Lung (tissue), 12 donors: ENCODE results near the gene AFP. TPM values are rescaled to one million over a fixed set of nuclear protein-coding genes. Genes with fewer than 3 reads are reported as not detected.

ENCODE experiments used
- ATAC-seq: fragments of 200-7000 bp; cut with Tn5 transposase; one replicate; pipeline ENCODE4 v1.9.1; 2020; ENCODE audit warnings: moderate number of reproducible peaks; ENCODE audit not compliant: insufficient read depth, low FRiP score
- DNase-seq, 3 donors: peaks; one replicate each; pipeline ENCODE4 v3.0.0-alpha.2; 2013 to 2017
- H3K27ac ChIP-seq, 2 donors: one replicate each; pipeline ENCODE4 v1.5.1; 2013; ENCODE audit warnings: mild to moderate bottlenecking in 2 of 2, moderate library complexity in 2 of 2, control low read depth in 1 of 2, inconsistent platforms in 1 of 2, low read depth in 1 of 2, low read length in 1 of 2
- H3K27me3 ChIP-seq, 3 donors: one replicate each; pipeline ENCODE4 v1.5.1; 2013; ENCODE audit warnings: low read length in 2 of 3; ENCODE audit not compliant: control insufficient read depth in 3 of 3, insufficient read depth in 3 of 3
- H3K36me3 ChIP-seq, 4 donors: one replicate each; pipeline ENCODE4 v1.5.1; 2013; ENCODE audit warnings: low read length in 4 of 4, mild to moderate bottlenecking in 1 of 4, moderate library complexity in 1 of 4; ENCODE audit not compliant: control insufficient read depth in 4 of 4, insufficient read depth in 4 of 4
- H3K4me1 ChIP-seq, 5 donors: one replicate each; pipeline ENCODE4 v1.5.1; 2013; ENCODE audit warnings: low read length in 5 of 5, mild to moderate bottlenecking in 2 of 5, moderate library complexity in 1 of 5; ENCODE audit not compliant: control insufficient read depth in 5 of 5, insufficient read depth in 5 of 5
- H3K4me3 ChIP-seq: one replicate; pipeline ENCODE4 v1.5.1; 2013; ENCODE audit warnings: mild to moderate bottlenecking, control low read depth, moderate library complexity
- H3K9ac ChIP-seq, 2 donors: one replicate each; pipeline ENCODE4 v1.5.1; 2013; ENCODE audit warnings: low read length in 2 of 2, control low read depth in 1 of 2; ENCODE audit not compliant: insufficient read depth in 1 of 2
- H3K9me3 ChIP-seq, 4 donors: one replicate each; pipeline ENCODE4 v1.5.1; 2013; ENCODE audit warnings: low read length in 3 of 4, mild to moderate bottlenecking in 1 of 4, moderate library complexity in 1 of 4; ENCODE audit not compliant: control insufficient read depth in 4 of 4, insufficient read depth in 3 of 4
- WGBS, 2 donors: extraction: QIAGEN DNeasy Blood & Tissue Kit; methylation state at CpG; one replicate each; pipeline ENCODE4 v1.1.7; 2013; 5-methylcytosine and 5-hydroxymethylcytosine counted together
- polyA plus RNA-seq, 2 donors: library from polyadenylated mRNA; stranded (reverse); fragments of 200-250 nt; gene quantifications; one replicate each; pipeline ENCODE4 v1.2.1, GENCODE V29; 2013
- total RNA-seq, 2 donors: library from RNA; depleted of rRNA in 1 of 2; stranded (reverse); fragments of >200 nt in 1 of 2; gene quantifications; one replicate each; pipeline ENCODE4 v1.2.1, GENCODE V29; 2014 to 2021
- TF ChIP-seq, protein P1 (sequence below): IDR thresholded peaks from 2 replicates; pipeline ENCODE4 v1.5.1; 2012; ENCODE audit warnings: mild to moderate bottlenecking; ENCODE audit errors: control extremely low read depth, extremely low read depth
- donor health status: control.
- donor health status: control.
- donor health status: Bipolar disorder and iron deficiency.
- donor health status: healthy.
- donor health status: DM: yes; HTN: yes; CAD: no.

AFP gene
- total and polyA plus RNA-seq, 4 donors: 0.11 to 1.3 TPM; not detected in 2

DNA sequence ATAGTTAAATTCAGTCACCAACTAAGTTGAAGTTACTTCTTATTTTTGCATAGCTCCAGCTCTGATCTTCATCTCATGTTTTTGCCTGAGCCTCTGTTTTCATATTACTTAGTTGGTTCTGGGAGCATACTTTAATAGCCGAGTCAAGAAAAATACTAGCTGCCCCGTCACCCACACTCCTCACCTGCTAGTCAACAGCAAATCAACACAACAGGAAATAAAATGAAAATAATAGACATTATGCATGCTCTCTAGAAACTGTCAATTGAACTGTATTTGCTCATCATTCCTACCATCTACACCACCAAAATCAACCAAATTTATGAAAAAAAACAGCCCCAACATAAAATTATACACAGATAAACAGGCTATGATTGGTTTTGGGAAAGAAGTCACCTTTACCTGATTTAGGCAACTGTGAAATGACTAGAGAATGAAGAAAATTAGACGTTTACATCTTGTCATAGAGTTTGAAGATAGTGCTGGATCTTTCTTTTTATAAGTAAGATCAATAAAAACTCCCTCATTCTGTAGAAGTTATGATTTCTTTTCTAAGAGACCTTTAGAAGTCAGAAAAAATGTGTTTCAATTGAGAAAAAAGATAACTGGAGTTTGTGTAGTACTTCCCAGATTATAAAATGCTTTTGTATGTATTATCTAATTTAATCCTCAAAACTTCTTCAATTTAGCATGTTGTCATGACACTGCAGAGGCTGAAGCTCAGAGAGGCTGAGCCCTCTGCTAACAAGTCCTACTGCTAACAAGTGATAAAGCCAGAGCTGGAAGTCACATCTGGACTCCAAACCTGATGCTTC, 24.9 kb upstream of the AFP start:
- no peaks in the 10 kb centered on the region for H3K9me3 ChIP-seq
- no peak for ATAC-seq
- no peak overlapping the region for H3K4me3 ChIP-seq
- H3K36me3 ChIP-seq: no peaks in the 10 kb centered on the region
- no peak overlapping the region for H3K27ac ChIP-seq
- WGBS, 2 donors: 84 to 86% methylated on average over 3 of the region's 3 CpGs
- TF ChIP-seq, protein P1, sequence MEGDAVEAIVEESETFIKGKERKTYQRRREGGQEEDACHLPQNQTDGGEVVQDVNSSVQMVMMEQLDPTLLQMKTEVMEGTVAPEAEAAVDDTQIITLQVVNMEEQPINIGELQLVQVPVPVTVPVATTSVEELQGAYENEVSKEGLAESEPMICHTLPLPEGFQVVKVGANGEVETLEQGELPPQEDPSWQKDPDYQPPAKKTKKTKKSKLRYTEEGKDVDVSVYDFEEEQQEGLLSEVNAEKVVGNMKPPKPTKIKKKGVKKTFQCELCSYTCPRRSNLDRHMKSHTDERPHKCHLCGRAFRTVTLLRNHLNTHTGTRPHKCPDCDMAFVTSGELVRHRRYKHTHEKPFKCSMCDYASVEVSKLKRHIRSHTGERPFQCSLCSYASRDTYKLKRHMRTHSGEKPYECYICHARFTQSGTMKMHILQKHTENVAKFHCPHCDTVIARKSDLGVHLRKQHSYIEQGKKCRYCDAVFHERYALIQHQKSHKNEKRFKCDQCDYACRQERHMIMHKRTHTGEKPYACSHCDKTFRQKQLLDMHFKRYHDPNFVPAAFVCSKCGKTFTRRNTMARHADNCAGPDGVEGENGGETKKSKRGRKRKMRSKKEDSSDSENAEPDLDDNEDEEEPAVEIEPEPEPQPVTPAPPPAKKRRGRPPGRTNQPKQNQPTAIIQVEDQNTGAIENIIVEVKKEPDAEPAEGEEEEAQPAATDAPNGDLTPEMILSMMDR: no peak
- no peak overlapping the region for H3K9ac ChIP-seq
- no peak for DNase-seq
- no peaks in the 10 kb centered on the region for H3K27me3 ChIP-seq
- H3K4me1 ChIP-seq: no peaks in the 10 kb centered on the region

DNA sequence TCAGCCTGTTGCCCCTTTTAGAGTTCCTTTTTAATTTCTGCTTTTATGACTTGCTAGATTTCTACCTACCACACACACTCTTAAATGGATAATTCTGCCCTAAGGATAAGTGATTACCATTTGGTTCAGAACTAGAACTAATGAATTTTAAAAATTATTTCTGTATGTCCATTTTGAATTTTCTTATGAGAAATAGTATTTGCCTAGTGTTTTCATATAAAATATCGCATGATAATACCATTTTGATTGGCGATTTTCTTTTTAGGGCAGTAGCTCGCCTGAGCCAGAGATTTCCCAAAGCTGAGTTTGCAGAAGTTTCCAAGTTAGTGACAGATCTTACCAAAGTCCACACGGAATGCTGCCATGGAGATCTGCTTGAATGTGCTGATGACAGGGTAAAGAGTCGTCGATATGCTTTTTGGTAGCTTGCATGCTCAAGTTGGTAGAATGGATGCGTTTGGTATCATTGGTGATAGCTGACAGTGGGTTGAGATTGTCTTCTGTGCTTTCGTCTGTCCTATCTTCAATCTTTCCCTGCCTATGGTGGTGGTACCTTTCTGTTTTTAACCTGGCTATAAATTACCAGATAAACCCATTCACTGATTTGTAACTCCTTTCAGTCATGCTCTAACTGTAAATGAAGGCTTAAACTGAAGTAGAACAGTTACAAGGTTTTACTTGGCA, 24.1 kb upstream of the AFP start:
- Histone ChIP-seq H3K36me3 (no peaks in the 10 kb centered on the region), H3K27me3 (no peaks in the 10 kb centered on the region), H3K27ac (no peak overlapping the region), H3K4me3 (no peak overlapping the region), H3K9me3 (no peaks in the 10 kb centered on the region), H3K9ac (no peak overlapping the region), H3K4me1 (no peaks in the 10 kb centered on the region)
- TF ChIP-seq, protein P1: no peak
- no peak for ATAC-seq
- 94 to 95% methylated on average over 8 of the region's 8 CpGs for WGBS, 2 donors
- DNase-seq: no peak

DNA sequence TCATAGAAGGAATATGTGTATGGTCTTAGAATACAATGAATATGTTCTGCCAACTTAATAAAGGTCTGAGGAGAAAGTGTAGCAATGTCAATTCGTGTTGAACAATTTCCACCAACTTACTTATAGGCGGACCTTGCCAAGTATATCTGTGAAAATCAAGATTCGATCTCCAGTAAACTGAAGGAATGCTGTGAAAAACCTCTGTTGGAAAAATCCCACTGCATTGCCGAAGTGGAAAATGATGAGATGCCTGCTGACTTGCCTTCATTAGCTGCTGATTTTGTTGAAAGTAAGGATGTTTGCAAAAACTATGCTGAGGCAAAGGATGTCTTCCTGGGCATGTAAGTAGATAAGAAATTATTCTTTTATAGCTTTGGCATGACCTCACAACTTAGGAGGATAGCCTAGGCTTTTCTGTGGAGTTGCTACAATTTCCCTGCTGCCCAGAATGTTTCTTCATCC, 22.7 kb upstream of the AFP start:
- Histone ChIP-seq H3K4me3 (no peak overlapping the region), H3K9me3 (no peaks in the 10 kb centered on the region), H3K36me3 (no peaks in the 10 kb centered on the region), H3K4me1 (no peaks in the 10 kb centered on the region), H3K27ac (no peak overlapping the region), H3K9ac (no peak overlapping the region), H3K27me3 (no peaks in the 10 kb centered on the region)
- DNase-seq: no peak
- TF ChIP-seq, protein P1: no peak
- no peak for ATAC-seq
- 85 to 90% methylated on average over 4 of the region's 4 CpGs for WGBS, 2 donors
